Neural cell (in vitro differentiated cells): Measurements from ENCODE around the gene BOD1L2. TPM values are rescaled to one million over a fixed set of nuclear protein-coding genes. Genes with fewer than 3 reads are reported as not detected.

Source experiments
- H2AFZ ChIP-seq: fragments of 200-600, 300-800 bp; sonication (generic), shearing (Covaris generic); 2 replicates; pipeline ENCODE4 v1.6.0; 2014; ENCODE audit warnings: low read depth, mild to moderate bottlenecking, antibody characterized with exemption, low read length, moderate library complexity
- H3F3A ChIP-seq: fragments of 200-600 bp; shearing (Covaris generic); 2 replicates; pipeline ENCODE4 v1.6.1; 2016; ENCODE audit warnings: mild to moderate bottlenecking, moderate library complexity, mixed read lengths, antibody characterized with exemption, low read length; ENCODE audit not compliant: insufficient read depth, poor library complexity, severe bottlenecking
- H3K27ac ChIP-seq: fragments of 200-600, 300-800 bp; sonication (generic), shearing (Covaris generic); 2 replicates; pipeline ENCODE4 v1.5.1; 2014; ENCODE audit warnings: mild to moderate bottlenecking, low read length, moderate library complexity
- H3K27me3 ChIP-seq: fragments of 300-800, 200-600 bp; sonication (generic), shearing (Covaris generic); 2 replicates; pipeline ENCODE4 v1.6.0; 2014; ENCODE audit warnings: mild to moderate bottlenecking, low read depth, low read length, moderate library complexity; ENCODE audit not compliant: insufficient read depth
- H3K36me3 ChIP-seq: fragments of 300-800, 200-600 bp; sonication (generic), shearing (Covaris generic); 2 replicates; pipeline ENCODE4 v1.5.1; 2014; ENCODE audit warnings: mild to moderate bottlenecking, antibody characterized with exemption, low read length, moderate library complexity; ENCODE audit not compliant: insufficient read depth
- H3K4me2 ChIP-seq: fragments of 300-800, 200-600 bp; sonication (generic), shearing (Covaris generic); 2 replicates; pipeline ENCODE4 v1.6.0; 2014; ENCODE audit warnings: mild to moderate bottlenecking, low read length
- H3K4me3 ChIP-seq: fragments of 300-800, 200-600 bp; sonication (generic), shearing (Covaris generic); 2 replicates; pipeline ENCODE4 v1.5.1; 2014; ENCODE audit warnings: mild to moderate bottlenecking, low read length, moderate library complexity
- H3K79me2 ChIP-seq: fragments of 200-600 bp; shearing (Covaris generic); replicated peaks from 2 replicates; pipeline ENCODE4 v1.6.0; 2014; ENCODE audit warnings: mild to moderate bottlenecking, low read length, moderate library complexity; ENCODE audit not compliant: insufficient read depth
- H3K9ac ChIP-seq: fragments of 300-800, 200-600 bp; sonication (generic), shearing (Covaris generic); 2 replicates; pipeline ENCODE4 v1.6.1; 2016; ENCODE audit warnings: mild to moderate bottlenecking, low read length, mixed read lengths
- H3K9me2 ChIP-seq: fragments of 200-600 bp; shearing (Covaris generic); 2 replicates; pipeline ENCODE4 v1.6.1; 2016; ENCODE audit warnings: mild to moderate bottlenecking, low read length, mixed read lengths; ENCODE audit not compliant: insufficient read depth
- H3K9me3 ChIP-seq: fragments of 200-600, 300-800 bp; sonication (generic), shearing (Covaris generic); 2 replicates; pipeline ENCODE4 v1.6.1; 2016; ENCODE audit warnings: mild to moderate bottlenecking, mixed run types, low read length, moderate library complexity, mixed read lengths
- H4K20me1 ChIP-seq: fragments of 200-600 bp; shearing (Covaris generic); 2 replicates; pipeline ENCODE4 v1.6.1; 2016; ENCODE audit warnings: mild to moderate bottlenecking, mixed run types; ENCODE audit not compliant: insufficient read depth
- EP300 ChIP-seq: fragments of 450-650 bp; conservative IDR thresholded peaks from 2 replicates; pipeline ENCODE4 v1.6.1; 2014; ENCODE audit warnings: antibody characterized with exemption, mild to moderate bottlenecking, moderate library complexity; ENCODE audit not compliant: poor library complexity, severe bottlenecking
- EZH2 ChIP-seq: fragments of 200-600, 300-800 bp; shearing (Covaris generic), sonication (generic); IDR thresholded peaks from 2 replicates; pipeline ENCODE4 v1.6.1; 2014; ENCODE audit warnings: antibody characterized with exemption, low read length, borderline replicate concordance, mild to moderate bottlenecking; ENCODE audit not compliant: insufficient read depth, poor library complexity, severe bottlenecking
- MXI1 ChIP-seq: fragments of 450-650 bp; conservative IDR thresholded peaks from 2 replicates; pipeline ENCODE4 v1.6.1; 2014; ENCODE audit warnings: antibody characterized with exemption, mild to moderate bottlenecking; ENCODE audit not compliant: poor library complexity, severe bottlenecking
- POLR2AphosphoS5 ChIP-seq: IDR thresholded peaks from 2 replicates; pipeline ENCODE4 v1.6.1; 2012
- RAD21 ChIP-seq: fragments of 450-650 bp; conservative IDR thresholded peaks from 2 replicates; pipeline ENCODE4 v1.6.1; 2014; ENCODE audit warnings: antibody characterized with exemption, mild to moderate bottlenecking, moderate library complexity
- SMC3 ChIP-seq: fragments of 450-650 bp; conservative IDR thresholded peaks from 2 replicates; pipeline ENCODE4 v1.6.1; 2014; ENCODE audit warnings: antibody characterized with exemption, mild to moderate bottlenecking, moderate library complexity; ENCODE audit not compliant: poor library complexity
- TAF1 ChIP-seq: IDR thresholded peaks from 2 replicates; pipeline ENCODE4 v1.6.1; 2012; ENCODE audit warnings: low read depth
- polyA plus RNA-seq: library from polyadenylated mRNA; depleted of rRNA; stranded (reverse); fragments of >200 nt; gene quantifications from 2 replicates; pipeline ENCODE4 v1.2.3, GENCODE V29; 2014
- TF ChIP-seq, protein P1 (sequence below): IDR thresholded peaks from 2 replicates; pipeline ENCODE4 v1.6.1; 2012; ENCODE audit warnings: borderline replicate concordance
- TF ChIP-seq, protein P2 (sequence below): fragments of 450-650 bp; IDR thresholded peaks from 2 replicates; pipeline ENCODE4 v1.5.1; 2014; ENCODE audit warnings: antibody characterized with exemption, mild to moderate bottlenecking, moderate library complexity; ENCODE audit not compliant: poor library complexity, severe bottlenecking

The BOD1L2 gene
- polyA plus RNA-seq, 1 donor from 2014 or later = not detected

DNA sequence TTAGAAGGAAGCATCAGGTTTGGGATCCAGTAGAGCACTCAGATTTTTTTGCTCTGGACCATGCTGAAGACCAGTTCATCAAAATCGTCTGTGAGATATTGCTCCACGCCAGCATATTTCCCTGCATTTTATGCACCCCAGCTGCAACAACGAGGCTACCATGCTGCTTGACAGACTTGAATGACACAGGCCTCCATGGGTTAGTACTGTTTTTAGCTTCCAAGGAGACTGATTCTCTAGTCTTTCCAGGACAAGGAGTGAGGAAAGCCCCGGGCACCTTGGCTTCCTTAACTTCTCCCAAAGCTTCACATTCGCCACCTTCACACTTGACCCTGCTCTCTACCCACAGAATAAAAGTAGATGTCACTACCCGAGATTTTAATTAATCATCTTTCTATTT is 17.5 kb downstream of the BOD1L2 start:
- Histone ChIP-seq H2AFZ (no peak overlapping the region), H3K27me3 (no peaks in the 10 kb centered on the region), H3K9ac (no peak overlapping the region), H3K4me3 (no peak overlapping the region), H4K20me1 (no peaks in the 10 kb centered on the region), H3K9me3 (no peaks in the 10 kb centered on the region), H3K9me2 (no peaks in the 10 kb centered on the region), H3K79me2 (no peaks in the 10 kb centered on the region), H3K36me3 (no peaks in the 10 kb centered on the region), H3F3A (no peaks in the 10 kb centered on the region), H3K27ac (no peak overlapping the region), H3K4me2 (no peak overlapping the region)
- TF ChIP-seq SMC3 (no peak), RAD21 (no peak), TAF1 (no peak), POLR2AphosphoS5 (no peak), EZH2 (no peak), EP300 (no peak), MXI1 (no peak)
- TF ChIP-seq, protein P1, sequence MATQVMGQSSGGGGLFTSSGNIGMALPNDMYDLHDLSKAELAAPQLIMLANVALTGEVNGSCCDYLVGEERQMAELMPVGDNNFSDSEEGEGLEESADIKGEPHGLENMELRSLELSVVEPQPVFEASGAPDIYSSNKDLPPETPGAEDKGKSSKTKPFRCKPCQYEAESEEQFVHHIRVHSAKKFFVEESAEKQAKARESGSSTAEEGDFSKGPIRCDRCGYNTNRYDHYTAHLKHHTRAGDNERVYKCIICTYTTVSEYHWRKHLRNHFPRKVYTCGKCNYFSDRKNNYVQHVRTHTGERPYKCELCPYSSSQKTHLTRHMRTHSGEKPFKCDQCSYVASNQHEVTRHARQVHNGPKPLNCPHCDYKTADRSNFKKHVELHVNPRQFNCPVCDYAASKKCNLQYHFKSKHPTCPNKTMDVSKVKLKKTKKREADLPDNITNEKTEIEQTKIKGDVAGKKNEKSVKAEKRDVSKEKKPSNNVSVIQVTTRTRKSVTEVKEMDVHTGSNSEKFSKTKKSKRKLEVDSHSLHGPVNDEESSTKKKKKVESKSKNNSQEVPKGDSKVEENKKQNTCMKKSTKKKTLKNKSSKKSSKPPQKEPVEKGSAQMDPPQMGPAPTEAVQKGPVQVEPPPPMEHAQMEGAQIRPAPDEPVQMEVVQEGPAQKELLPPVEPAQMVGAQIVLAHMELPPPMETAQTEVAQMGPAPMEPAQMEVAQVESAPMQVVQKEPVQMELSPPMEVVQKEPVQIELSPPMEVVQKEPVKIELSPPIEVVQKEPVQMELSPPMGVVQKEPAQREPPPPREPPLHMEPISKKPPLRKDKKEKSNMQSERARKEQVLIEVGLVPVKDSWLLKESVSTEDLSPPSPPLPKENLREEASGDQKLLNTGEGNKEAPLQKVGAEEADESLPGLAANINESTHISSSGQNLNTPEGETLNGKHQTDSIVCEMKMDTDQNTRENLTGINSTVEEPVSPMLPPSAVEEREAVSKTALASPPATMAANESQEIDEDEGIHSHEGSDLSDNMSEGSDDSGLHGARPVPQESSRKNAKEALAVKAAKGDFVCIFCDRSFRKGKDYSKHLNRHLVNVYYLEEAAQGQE = no peak
- TF ChIP-seq, protein P2, sequence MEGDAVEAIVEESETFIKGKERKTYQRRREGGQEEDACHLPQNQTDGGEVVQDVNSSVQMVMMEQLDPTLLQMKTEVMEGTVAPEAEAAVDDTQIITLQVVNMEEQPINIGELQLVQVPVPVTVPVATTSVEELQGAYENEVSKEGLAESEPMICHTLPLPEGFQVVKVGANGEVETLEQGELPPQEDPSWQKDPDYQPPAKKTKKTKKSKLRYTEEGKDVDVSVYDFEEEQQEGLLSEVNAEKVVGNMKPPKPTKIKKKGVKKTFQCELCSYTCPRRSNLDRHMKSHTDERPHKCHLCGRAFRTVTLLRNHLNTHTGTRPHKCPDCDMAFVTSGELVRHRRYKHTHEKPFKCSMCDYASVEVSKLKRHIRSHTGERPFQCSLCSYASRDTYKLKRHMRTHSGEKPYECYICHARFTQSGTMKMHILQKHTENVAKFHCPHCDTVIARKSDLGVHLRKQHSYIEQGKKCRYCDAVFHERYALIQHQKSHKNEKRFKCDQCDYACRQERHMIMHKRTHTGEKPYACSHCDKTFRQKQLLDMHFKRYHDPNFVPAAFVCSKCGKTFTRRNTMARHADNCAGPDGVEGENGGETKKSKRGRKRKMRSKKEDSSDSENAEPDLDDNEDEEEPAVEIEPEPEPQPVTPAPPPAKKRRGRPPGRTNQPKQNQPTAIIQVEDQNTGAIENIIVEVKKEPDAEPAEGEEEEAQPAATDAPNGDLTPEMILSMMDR = no peak

DNA sequence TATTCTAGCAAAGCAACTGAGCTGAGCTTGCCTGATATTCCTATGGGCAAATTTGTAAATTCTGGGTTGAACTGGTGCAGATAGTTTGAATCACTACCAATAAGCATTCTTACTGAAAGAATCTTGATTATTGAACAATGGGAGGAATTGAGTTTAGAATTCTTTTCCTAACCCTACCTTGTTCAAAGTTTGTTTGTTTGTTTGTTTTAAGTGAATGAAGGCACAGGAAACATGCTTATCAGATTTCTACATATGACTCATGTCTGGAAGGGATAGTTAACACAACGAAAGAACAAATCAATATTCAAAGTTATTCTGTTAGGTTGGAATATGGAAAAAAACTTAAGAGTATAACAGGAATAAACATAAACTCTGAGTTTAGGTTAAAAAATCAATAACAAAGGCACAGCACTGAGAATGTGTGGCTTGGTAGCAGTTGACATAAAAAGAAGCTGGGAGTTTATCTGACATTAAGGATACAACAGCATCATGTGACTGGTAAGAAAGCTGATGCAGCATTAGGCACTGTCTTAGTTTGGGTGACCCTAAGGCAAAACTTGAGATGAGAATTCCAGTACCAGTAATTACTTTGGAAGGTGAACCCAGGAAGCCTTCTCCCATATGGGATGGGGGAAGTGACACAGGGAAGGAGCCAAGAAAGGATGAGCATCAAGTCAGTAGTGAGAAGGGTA is 20.9 kb downstream of the BOD1L2 start:
- Histone ChIP-seq H3K79me2 (no peaks in the 10 kb centered on the region), H3K9me3 (no peaks in the 10 kb centered on the region), H3K36me3 (no peaks in the 10 kb centered on the region), H3K27ac (no peak overlapping the region), H3F3A (no peaks in the 10 kb centered on the region), H2AFZ (no peak overlapping the region), H3K4me3 (no peak overlapping the region), H3K9ac (no peak overlapping the region), H3K27me3 (no peaks in the 10 kb centered on the region), H3K9me2 (no peaks in the 10 kb centered on the region), H3K4me2 (no peak overlapping the region), H4K20me1 (no peaks in the 10 kb centered on the region)
- TF ChIP-seq, protein P1 = no peak
- TF ChIP-seq EZH2 (no peak), SMC3 (no peak), MXI1 (no peak), POLR2AphosphoS5 (no peak), EP300 (no peak), RAD21 (no peak), TAF1 (no peak)
- TF ChIP-seq, protein P2 = no peak
